Right lobe of liver (tissue), 6 donors: ENCODE results near the gene TMEM200A. TPM values are rescaled to one million over a fixed set of nuclear protein-coding genes. Genes with fewer than 3 reads are reported as not detected.
A peak's percentile ranks its signal among the peaks of the same experiment; 100 is the strongest.

ENCODE experiments used
- ATAC-seq, 4 donors: fragments of 200-7000 bp; cut with Tn5 transposase; one replicate each; pipeline ENCODE4 v1.9.1; 2020; ENCODE audit warnings: mild to moderate bottlenecking in 4 of 4, moderate library complexity in 4 of 4
- DNase-seq, 3 donors: peaks; one replicate each; pipeline ENCODE4 v3.0.0-alpha.2; 2020
- H3K27ac ChIP-seq, 3 donors: fragments of 200-600 bp; one replicate each; pipeline ENCODE4 v1.8.0; 2022
- H3K27me3 ChIP-seq, 2 donors: fragments of 200-600 bp; one replicate each; pipeline ENCODE4 v1.8.0; 2022
- H3K36me3 ChIP-seq, 4 donors: fragments of 200-600 bp; sonication (generic) in 1 of 4; one replicate each; pipeline versions ENCODE4 v1.5.1 to v1.8.0; 2017 to 2022; ENCODE audit warnings: control low read depth in 1 of 4
- H3K4me1 ChIP-seq, 4 donors: fragments of 200-600 bp; sonication (generic) in 1 of 4; one replicate each; pipeline versions ENCODE4 v1.5.1 to v1.8.0; 2017 to 2022; ENCODE audit warnings: control low read depth in 1 of 4
- H3K4me3 ChIP-seq, 3 donors: fragments of 200-600 bp; one replicate each; pipeline ENCODE4 v1.8.0; 2022
- H3K9me3 ChIP-seq, 4 donors: fragments of 200-600 bp; sonication (generic) in 1 of 4; one replicate each; pipeline versions ENCODE4 v1.5.1 to v1.8.0; 2017 to 2022; ENCODE audit warnings: control low read depth in 1 of 4
- CTCF ChIP-seq, 4 donors: fragments of 200-600 bp in 3 of 4; fragments of 450-650 bp in 1 of 4; IDR thresholded peaks; one replicate each; pipeline versions ENCODE4 v1.5.1 to v1.8.0; 2016 to 2022; ENCODE audit warnings: antibody characterized with exemption in 4 of 4, mild to moderate bottlenecking in 2 of 4
- POLR2A ChIP-seq: fragments of 450-650 bp; IDR thresholded peaks from one replicate; pipeline ENCODE4 v1.6.1; 2017; ENCODE audit warnings: antibody characterized with exemption, mild to moderate bottlenecking
- WGBS: methylation state at CpG from one replicate; pipeline ENCODE4 v1.1.6; 2018; ENCODE audit warnings: low coverage, low lambda C conversion rate; ENCODE audit not compliant: insufficient coverage; ENCODE audit errors: missing lambda C conversion rate; 5-methylcytosine and 5-hydroxymethylcytosine counted together
- intact Hi-C, 2 donors: fragments of 100-400 bp; cut with DNase I; formaldehyde crosslinking; loops; one replicate each; pipeline versions ENCODE4 v1.11.2 to v1.14.1; 2022
- long read RNA-seq: library from polyadenylated mRNA; unstranded; transcript quantifications from one replicate; pipeline ENCODE4 v2.0.0, GENCODE V29; 2019
- total RNA-seq, 6 experiments: library from RNA; depleted of rRNA in 2 of 6; stranded (reverse); fragments of >200 nt in 2 of 6; fragmentation: NEBNext Ultra II Directional in 3 of 6; extraction: Animal tissue kit (Norgen Biotek cat#: 25700) in 3 of 6; gene quantifications; one replicate each; pipeline versions ENCODE4 v1.1.0 to v1.2.4, GENCODE V29; 2016 to 2023
- donor health status: DM: no; HTN: yes; CAD: no.
- donor health status: DM: no; HTN: no; CAD: no.
- donor health status: DM: no; HTN: no; CAD: no.
- donor health status: DM: no; HTN: yes; CAD: no.
- donor health status: DM: no; HTN: yes; CAD: no.

TMEM200A gene
- total RNA-seq: 1 to 10 TPM in 1 of 6 experiments, under 1 TPM in 2, not detected in 3; 0.18 to 1.5 (median 0.31) TPM
- long read RNA-seq, partial matches to known transcripts: 0 of 1 reads
- long read RNA-seq, other reads (novel, unspliced or antisense): 1 of 1 reads

GRCh38 chr6:130365166-130366106, at the start of gene TMEM200A:
TMEM200A (plus strand) TSS chr6:130366017; CDS start chr6:130440423, 74,406 bp downstream.
- Histone ChIP-seq H3K27ac (peak within 1 kb of the TSS in 1 of 3 donors; percentile 24), H3K4me3 (peak within 1 kb of the TSS; percentile 44 to 52 (median 44)), H3K27me3 (peaks cover 0 to 5% of the 10 kb centered on the region in 2 donors), H3K36me3 (no peaks in the 10 kb centered on the region), H3K9me3 (no peaks in the 10 kb centered on the region), H3K4me1 (peaks cover 0 to 14% (median 0%) of the 10 kb centered on the region in 4 donors)
- DNase-seq (peak in 2 of 3 donors; percentile 35 to 56), ATAC-seq (peak; percentile 62 to 75 (median 68))
- peak; percentile 18 to 43 (median 38) for TF ChIP-seq CTCF (IDR thresholded peaks at IDR 0.05)
- no peak for TF ChIP-seq POLR2A
- intact Hi-C loops: no loop called here
- WGBS: 13% methylated on average over 9 of the region's 84 CpGs

GRCh38 chr6:130320908-130321307, 44.9 kb upstream of the TMEM200A start:
- 68% methylated on average over 2 of the region's 2 CpGs for WGBS

GRCh38 chr6:130322673-130323268, 43.0 kb upstream of the TMEM200A start:
- H3K4me1 ChIP-seq: no peaks in the 10 kb centered on the region
- DNase-seq (peak in 1 of 3 donors; percentile 49), ATAC-seq (peak; percentile 73 to 82 (median 80))
- TF ChIP-seq POLR2A (no peak), CTCF (IDR thresholded peaks at IDR 0.05) (peak; percentile 88 to 91 (median 89))
- no peak overlapping the region for H3K4me3 ChIP-seq
- intact Hi-C loops: no loop called here
- WGBS: 2% methylated on average over 3 of the region's 3 CpGs
- no peaks in the 10 kb centered on the region for H3K9me3 ChIP-seq
- no peak overlapping the region for H3K27ac ChIP-seq
- H3K36me3 ChIP-seq: no peaks in the 10 kb centered on the region
- no peaks in the 10 kb centered on the region for H3K27me3 ChIP-seq

More at GRCh38 chr6:130320908-130321307, 44.9 kb upstream of the TMEM200A start:
- Histone ChIP-seq H3K4me3 (no peak overlapping the region), H3K27ac (no peak overlapping the region), H3K4me1 (no peaks in the 10 kb centered on the region), H3K9me3 (no peaks in the 10 kb centered on the region), H3K36me3 (no peaks in the 10 kb centered on the region), H3K27me3 (no peaks in the 10 kb centered on the region)
- DNase-seq: no peak
- intact Hi-C loops: no loop called here
- no peak for ATAC-seq
- TF ChIP-seq POLR2A: no peak
- no peak for TF ChIP-seq CTCF (IDR thresholded peaks at IDR 0.05)

- Histone ChIP-seq H3K4me1 (no peaks in the 10 kb centered on the region), H3K27me3 (no peaks in the 10 kb centered on the region), H3K36me3 (no peaks in the 10 kb centered on the region), H3K4me3 (no peak overlapping the region), H3K9me3 (no peaks in the 10 kb centered on the region), H3K27ac (no peak overlapping the region)
- no peak for ATAC-seq
- WGBS: 87% methylated on average over 4 of the region's 4 CpGs
- TF ChIP-seq CTCF (IDR thresholded peaks at IDR 0.05) (no peak), POLR2A (no peak)
- DNase-seq: no peak
- intact Hi-C loops: no loop called here
Measured at GRCh38 chr6:130324657-130325056, 41.2 kb upstream of the TMEM200A start.
